ENCODE results near the gene PDXK.

Gene PDXK

GRCh38 chr21:43731476-43731875 is 12.5 kb downstream of the PDXK start:
- no peak overlapping the region for H3K27ac ChIP-seq (ENCODE audit: low read depth, low read length, poor library complexity, severe bottlenecking)
- H3K79me2 ChIP-seq (ENCODE audit: insufficient read depth, low read length): no peaks in the 10 kb centered on the region
- no peaks in the 10 kb centered on the region for H3K27me3 ChIP-seq (ENCODE audit: insufficient read depth, low read length)
- peaks cover 42% of the 10 kb centered on the region for H3K4me1 ChIP-seq (ENCODE audit: insufficient read depth, low read length, severe bottlenecking)
- no peak overlapping the region for H3K9ac ChIP-seq (ENCODE audit: low read length)
- H3K9me2 ChIP-seq (ENCODE audit: low read depth, low read length): no peaks in the 10 kb centered on the region
- H3K4me3 ChIP-seq (ENCODE audit: low read depth, low read length, poor library complexity, severe bottlenecking): no peak overlapping the region
- peaks cover 4% of the 10 kb centered on the region; the same call in 1 of the 2 replicates for H3K36me3 ChIP-seq (ENCODE audit: insufficient read depth, low read length)
- TF ChIP-seq CTCF (IDR thresholded peaks at IDR 0.05; ENCODE audit: low read length) (no peak), EZH2 (IDR thresholded peaks at IDR 0.05; ENCODE audit: borderline replicate concordance, low read length) (no peak)
- H4K20me1 ChIP-seq (ENCODE audit: insufficient read depth, low read length): no peaks in the 10 kb centered on the region
- no peaks in the 10 kb centered on the region for H3F3A ChIP-seq (ENCODE audit: insufficient read depth, low read length)
- H3K9me3 ChIP-seq (ENCODE audit: low read length): no peaks in the 10 kb centered on the region
- H3K4me2 ChIP-seq (ENCODE audit: low read length): no peak overlapping the region
- H2AFZ ChIP-seq (ENCODE audit: low read length): no peak overlapping the region

GRCh38 chr21:43731891-43732711 is 13.2 kb downstream of the PDXK start:
- Histone ChIP-seq H3K4me3 (ENCODE audit: low read depth, low read length, poor library complexity, severe bottlenecking) (no peak overlapping the region), H3K9me2 (ENCODE audit: low read depth, low read length) (no peaks in the 10 kb centered on the region), H4K20me1 (ENCODE audit: insufficient read depth, low read length) (no peaks in the 10 kb centered on the region), H3K27ac (ENCODE audit: low read depth, low read length, poor library complexity, severe bottlenecking) (no peak overlapping the region), H3K27me3 (ENCODE audit: insufficient read depth, low read length) (no peaks in the 10 kb centered on the region), H2AFZ (ENCODE audit: low read length) (no peak overlapping the region), H3K4me1 (ENCODE audit: insufficient read depth, low read length, severe bottlenecking) (peaks cover 37% of the 10 kb centered on the region), H3K9me3 (ENCODE audit: low read length) (no peaks in the 10 kb centered on the region), H3F3A (ENCODE audit: insufficient read depth, low read length) (no peaks in the 10 kb centered on the region), H3K4me2 (ENCODE audit: low read length) (no peak overlapping the region), H3K9ac (ENCODE audit: low read length) (no peak overlapping the region), H3K36me3 (ENCODE audit: insufficient read depth, low read length) (peaks cover 6% of the 10 kb centered on the region; the same call in 1 of the 2 replicates), H3K79me2 (ENCODE audit: insufficient read depth, low read length) (no peaks in the 10 kb centered on the region)
- TF ChIP-seq CTCF (IDR thresholded peaks at IDR 0.05; ENCODE audit: low read length) (no peak), EZH2 (IDR thresholded peaks at IDR 0.05; ENCODE audit: borderline replicate concordance, low read length) (no peak)

GRCh38 chr21:43733060-43733459 is 14.1 kb downstream of the PDXK start:
- Histone ChIP-seq H3K4me2 (ENCODE audit: low read length) (no peak overlapping the region), H3K27ac (ENCODE audit: low read depth, low read length, poor library complexity, severe bottlenecking) (no peak overlapping the region), H3K79me2 (ENCODE audit: insufficient read depth, low read length) (no peaks in the 10 kb centered on the region), H2AFZ (ENCODE audit: low read length) (no peak overlapping the region), H3K9me2 (ENCODE audit: low read depth, low read length) (no peaks in the 10 kb centered on the region), H3K4me1 (ENCODE audit: insufficient read depth, low read length, severe bottlenecking) (peaks cover 27% of the 10 kb centered on the region), H3K9ac (ENCODE audit: low read length) (no peak overlapping the region), H3K36me3 (ENCODE audit: insufficient read depth, low read length) (peaks cover 6% of the 10 kb centered on the region; the same call in 1 of the 2 replicates), H4K20me1 (ENCODE audit: insufficient read depth, low read length) (no peaks in the 10 kb centered on the region), H3K4me3 (ENCODE audit: low read depth, low read length, poor library complexity, severe bottlenecking) (no peak overlapping the region), H3F3A (ENCODE audit: insufficient read depth, low read length) (no peaks in the 10 kb centered on the region), H3K9me3 (ENCODE audit: low read length) (no peaks in the 10 kb centered on the region), H3K27me3 (ENCODE audit: insufficient read depth, low read length) (no peaks in the 10 kb centered on the region)
- TF ChIP-seq CTCF (IDR thresholded peaks at IDR 0.05; ENCODE audit: low read length) (no peak), EZH2 (IDR thresholded peaks at IDR 0.05; ENCODE audit: borderline replicate concordance, low read length) (no peak)
